Activated T-cell treated with anti-CD3 and anti-CD28 coated beads, Interleukin-2, amount 50 U/mL, for 48 hours (primary cell): ENCODE data around the gene CNMD.

ENCODE experiments used
- DNase-seq, 2 experiments: peaks; one replicate each; pipeline ENCODE4 v3.0.0-alpha.2; 2020

The CNMD gene

GRCh38 chr13:52677823-52678222 lies 61.8 kb downstream of the CNMD start:
- no peak for DNase-seq

DNA sequence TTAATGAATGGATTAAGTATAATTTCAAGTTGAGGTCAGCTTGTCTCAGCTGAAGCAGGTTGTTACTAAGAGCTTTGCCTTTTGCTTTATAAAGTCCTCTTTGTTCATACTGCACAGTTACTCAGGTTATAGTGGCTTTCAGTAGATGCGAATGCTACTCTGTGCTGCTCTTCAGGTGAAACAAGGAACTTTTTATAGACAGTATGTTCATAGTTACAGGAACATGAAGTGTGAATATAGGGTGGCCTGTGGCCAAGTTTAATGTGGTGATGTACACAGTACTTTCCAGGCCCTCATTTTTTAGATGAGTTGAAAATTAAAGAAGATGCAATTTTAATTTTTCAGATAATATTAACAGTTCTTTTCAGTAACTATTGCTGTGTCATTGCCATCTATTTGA lies 66.2 kb downstream of the CNMD start:
- DNase-seq = no peak

DNA sequence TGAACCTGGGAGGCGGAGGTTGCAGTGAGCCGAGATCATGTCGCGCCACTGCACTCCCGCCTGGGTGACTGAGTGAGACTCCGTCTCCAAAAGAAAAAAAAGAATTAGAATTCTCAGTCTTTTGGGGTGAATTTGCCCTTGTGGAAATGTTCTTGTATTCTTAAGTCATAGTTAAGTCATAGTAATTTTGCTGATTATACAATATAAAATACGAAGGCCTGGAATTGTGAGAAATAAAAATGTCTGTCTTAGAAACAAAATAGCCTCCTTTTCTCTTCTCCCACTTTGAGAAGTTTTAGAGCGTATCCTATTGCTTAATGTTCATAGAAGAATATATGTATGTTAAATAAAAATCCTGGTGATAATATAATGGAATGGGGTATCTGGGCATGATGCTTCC lies 68.9 kb downstream of the CNMD start:
- no peak for DNase-seq

GRCh38 chr13:52669677-52670076 lies 69.9 kb downstream of the CNMD start:
- no peak for DNase-seq

DNA sequence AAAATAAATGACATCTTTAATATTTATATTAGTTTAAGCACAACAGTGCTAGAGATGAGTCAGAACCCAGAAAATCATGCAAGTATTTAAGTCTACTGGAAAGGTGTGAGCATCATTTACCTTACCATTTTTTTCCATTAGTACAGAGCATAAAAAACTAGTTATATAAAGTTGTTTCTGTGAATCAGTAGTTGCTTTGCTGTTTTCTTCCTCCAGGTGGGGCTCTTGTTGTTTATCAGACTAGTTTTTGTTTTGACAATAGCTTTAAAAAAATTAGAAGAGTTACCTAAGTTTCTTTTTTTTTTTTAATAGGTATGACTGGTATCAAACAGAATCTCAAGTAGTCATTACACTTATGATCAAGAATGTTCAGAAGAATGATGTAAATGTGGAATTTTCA lies 74.3 kb downstream of the CNMD start:
- no peak for DNase-seq

DNA sequence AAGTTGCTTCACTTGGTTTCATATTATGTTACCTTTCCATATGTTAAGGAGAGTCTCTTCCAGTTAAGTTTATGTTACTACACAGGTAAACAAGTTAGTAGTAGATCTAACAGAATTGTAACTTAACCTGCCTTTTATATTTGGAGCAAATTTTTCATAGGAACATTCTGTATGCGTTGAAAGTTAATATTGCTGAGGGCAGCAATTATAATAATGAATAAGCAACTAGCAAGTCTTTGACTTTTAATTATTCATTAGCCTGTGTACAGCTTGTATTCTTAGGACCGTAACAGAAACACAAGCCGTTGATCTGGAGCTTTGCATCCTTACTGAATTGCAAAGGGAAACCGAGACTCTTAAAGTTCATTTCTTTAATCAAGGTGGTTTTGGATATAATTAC lies 75.3 kb downstream of the CNMD start:
- no peak for DNase-seq

- DNase-seq = no peak
Measured at GRCh38 chr13:52659340-52659739, 80.3 kb downstream of the CNMD start.
